COLO668 (cell line): ENCODE data around the gene NTN4.
"Not testable (repeated sequence)": the region's sequence is repeated elsewhere in the genome, so short reads cannot be mapped to it uniquely, and the experiment has no call there.

Source experiments
- DNase-seq: peaks from one replicate; lab custom pipeline; 2025; ENCODE audit not compliant: unreplicated experiment; lab: John Stamatoyannopoulos, UW

Gene NTN4

DNA sequence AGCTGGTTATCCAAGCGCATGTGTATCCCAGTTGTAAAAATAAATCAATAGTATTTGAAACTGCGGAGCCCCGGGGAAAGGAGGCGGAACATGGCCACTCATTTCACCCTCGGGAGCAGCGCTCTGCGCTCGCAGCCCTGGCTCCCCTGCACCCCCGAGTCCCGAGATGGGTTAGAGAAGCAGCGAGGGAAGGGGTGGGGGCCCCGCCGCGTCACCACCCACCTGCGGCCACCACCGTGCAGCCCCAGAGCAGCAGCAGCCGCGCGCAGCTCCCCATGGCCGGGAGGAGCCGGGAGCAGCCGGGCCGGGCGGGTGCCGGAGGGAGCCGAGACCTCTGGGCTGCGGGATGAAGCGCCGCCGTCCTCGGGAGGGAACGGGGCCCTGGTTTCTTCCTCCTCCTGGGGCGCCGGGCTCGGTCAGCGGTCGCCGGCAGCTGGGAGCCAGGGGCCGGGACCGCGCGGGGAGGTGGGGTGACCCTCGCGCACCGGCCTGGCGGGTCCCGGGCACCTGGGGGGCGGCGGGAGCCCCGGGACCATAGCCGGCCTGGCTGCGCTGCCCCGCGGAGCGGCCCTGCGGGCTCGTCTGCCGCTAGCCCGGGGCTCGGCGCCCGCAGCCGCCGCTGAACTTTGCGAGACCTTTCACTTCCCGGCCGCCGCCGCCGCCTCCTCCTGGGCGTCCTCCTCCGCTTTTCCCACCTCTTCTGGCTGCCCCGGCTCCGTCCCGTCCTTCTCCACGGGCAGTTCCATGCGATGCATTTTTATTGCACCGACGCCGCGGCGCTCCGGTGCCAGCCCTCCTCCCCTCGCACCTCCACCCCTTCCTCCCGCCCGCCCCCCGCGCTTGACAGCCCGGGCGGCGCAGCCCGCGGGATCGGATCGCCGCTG lies at the start of gene NTN4:
NTN4 (minus strand) TSS at position 732 of the 884 bp plus-strand sequence; CDS start at position 277, 455 bp downstream.
- DNase-seq: peak; percentile 66

- DNase-seq: no peak
These were observed 47.6 kb upstream of the NTN4 start for GRCh38 chr12:95838125-95838524.

- DNase-seq: no peak
These were observed 46.9 kb upstream of the NTN4 start for GRCh38 chr12:95837240-95838038.

GRCh38 chr12:95836630-95837239 lies 46.2 kb upstream of the NTN4 start:
- DNase-seq: no peak

- no peak for DNase-seq
These were observed 45.6 kb upstream of the NTN4 start for GRCh38 chr12:95836185-95836609.

DNA sequence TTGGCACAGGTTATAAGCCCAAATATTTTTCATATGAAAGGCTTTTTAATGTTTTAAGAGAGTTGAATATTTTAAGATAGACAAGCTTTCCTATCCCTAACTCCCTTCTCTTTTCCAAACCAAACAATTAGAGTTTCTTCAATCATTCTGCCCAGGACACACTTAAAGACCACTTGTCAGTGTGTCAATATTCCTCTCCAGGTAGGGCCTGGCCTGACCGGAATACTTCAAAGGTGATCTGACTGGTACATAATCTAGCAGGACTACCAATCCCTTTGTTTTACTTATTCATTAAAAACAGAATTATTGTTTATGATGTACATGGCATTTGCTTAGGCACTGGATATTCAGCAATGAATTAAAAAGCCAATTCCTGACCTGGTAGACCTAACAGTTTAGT lies 44.0 kb upstream of the NTN4 start:
- DNase-seq: no peak

DNA sequence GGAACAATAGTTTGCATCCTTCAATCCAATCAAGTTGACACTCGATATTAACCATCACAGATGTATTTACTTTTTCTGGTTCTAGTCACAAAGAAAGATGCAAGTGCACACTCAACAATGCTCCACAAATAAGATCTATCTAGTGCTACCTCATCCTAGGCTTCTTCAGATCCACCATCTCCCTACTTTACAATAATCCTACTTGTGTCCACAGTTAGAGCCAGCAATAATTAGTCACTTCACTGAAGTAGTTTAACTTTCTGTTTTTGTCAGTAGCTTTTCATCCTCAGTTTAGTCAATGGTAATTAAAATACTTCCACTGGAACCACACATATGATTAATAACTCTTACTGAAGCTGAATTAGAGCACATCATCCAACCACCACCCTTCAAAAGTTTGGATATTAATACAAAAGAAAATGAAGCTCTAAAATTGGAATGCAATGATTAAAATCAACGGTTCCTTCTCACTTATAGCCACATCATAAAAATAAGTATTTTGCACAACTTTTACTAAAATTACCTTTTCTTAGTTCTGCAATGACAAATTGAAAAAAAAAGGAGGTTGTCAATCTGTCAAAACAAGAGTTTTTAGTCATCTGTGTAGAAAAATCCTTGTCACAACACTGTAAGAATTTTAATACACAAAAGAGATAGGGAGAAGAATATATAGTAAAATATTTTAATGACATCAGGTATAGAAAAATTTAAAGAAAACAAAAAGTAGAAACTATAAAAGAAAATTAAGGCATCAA lies 39.9 kb upstream of the NTN4 start:
- no peak for DNase-seq

DNA sequence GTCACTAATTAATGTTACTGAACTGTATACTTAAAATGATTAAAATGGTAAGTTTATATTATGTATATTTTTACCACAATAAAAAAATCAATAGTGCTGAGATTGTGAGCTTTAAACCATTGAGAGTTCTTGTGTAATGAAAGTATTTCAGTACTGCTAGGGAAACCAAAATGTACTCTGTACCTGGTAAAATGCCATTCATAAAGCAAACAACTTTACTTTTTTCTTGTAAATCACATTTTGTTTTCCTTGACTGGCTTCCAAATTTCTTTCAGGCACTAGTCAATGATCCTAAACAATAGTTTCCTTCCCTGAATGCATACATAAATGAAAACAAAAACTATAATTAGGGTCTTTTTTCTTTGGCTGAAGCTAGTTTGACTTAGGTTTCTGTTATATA lies 38.8 kb upstream of the NTN4 start:
- DNase-seq: no peak

DNA sequence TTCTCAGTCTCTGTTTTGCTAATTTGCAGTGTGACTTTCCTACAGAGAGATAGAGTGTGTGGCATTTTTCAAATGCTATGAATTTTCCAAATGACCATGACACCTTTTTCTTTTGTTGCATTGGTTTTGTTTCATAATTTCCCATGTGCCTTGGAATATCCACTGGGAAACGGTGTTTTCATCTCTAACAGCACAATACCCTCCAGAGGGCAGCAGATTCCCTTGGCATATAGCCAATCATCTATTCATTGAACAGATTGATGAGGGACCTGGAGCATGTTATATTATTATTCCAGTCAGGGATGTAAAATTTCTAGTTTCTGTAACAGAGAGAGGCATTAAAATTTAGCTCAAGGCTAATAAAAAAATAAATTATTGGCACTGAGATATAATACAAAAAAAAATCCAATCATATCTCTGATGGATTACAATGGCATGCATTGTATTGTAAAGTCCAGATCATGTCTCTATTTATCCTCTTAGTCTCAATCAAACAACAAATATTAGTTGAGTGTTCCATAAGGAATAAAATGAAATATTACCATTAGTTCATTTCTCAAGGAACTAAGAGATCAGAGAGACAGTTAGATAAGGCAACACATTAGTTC lies 29.6 kb upstream of the NTN4 start:
- peak; percentile 50 for DNase-seq

- DNase-seq: no peak
These were observed 25.2 kb upstream of the NTN4 start for GRCh38 chr12:95815632-95816212.

GRCh38 chr12:95812155-95812554 lies 21.6 kb upstream of the NTN4 start:
- DNase-seq: not testable (repeated sequence)

GRCh38 chr12:95810411-95810810 lies 19.8 kb upstream of the NTN4 start:
- DNase-seq: no peak

DNA sequence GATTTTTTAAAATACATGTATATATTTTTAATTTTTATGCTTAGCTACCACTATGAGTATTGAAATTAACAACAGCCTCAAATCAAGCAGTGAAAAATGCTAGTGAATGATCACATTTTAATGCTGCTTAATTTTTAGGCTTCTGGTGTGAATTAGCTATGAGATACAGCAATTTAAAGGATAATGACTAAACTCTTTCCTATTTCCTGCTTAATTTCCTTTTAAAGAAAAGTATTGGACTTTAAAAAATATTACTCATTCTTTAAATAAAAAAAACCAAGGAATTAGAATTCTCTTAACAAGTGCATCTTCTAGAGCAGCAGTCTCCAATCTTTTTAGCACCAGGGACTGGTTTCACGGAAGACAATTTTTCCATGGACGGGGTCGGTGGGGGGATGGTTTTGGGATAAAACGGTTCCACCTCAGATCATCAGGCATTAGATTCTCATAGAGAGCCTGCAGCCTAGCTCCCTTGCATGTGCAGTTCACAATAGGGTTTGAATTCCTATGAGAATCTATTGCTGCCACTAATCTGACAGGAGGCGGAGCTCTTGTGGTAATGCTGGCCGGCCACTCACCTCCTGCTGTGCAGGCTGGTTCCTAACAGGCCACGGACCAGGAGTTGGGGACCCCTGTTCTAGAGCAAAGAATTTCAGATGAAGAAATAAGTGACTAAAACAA lies 18.6 kb upstream of the NTN4 start:
- no peak for DNase-seq

- DNase-seq: no peak
These were observed 17.6 kb upstream of the NTN4 start for GRCh38 chr12:95808146-95808545.

- DNase-seq: no peak
These were observed 15.5 kb upstream of the NTN4 start for GRCh38 chr12:95805864-95806671.

DNA sequence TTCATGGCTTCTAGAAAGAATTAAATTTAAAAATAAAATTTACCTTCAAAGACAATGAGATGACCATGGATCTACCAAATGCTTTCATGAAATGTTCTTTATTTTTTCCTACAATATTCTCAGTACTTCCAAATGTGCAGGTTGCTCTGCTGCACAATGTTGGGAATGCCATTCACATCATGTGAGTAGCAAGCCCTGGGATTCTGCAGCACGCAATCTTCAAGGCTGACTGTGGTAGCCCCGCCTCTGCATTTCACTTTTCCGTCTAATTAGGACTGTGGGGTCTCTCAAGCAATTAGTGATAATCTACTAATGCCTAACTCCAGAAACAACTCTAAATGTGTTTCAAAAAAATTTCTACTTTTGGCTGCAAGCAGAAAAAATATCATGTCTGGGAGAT lies 13.7 kb upstream of the NTN4 start:
- no peak for DNase-seq

DNA sequence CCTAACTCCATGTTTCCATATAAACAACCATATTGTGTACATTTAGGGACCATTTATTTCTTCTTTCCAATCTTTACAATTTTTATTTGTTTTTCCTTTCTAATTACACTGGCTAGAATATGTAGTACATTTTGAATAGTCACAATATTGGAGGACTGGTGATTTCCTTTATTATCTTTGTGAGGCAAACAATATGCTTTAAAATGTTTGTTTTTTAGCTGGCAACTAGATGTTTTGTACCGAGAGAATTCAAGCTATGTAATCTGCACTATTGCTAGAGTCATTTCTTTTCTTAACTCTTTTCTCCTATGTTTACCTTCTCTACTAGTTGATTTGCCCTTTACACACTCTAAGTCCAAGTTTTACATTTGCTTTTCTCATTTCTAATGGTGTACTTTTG lies 13.3 kb upstream of the NTN4 start:
- DNase-seq: no peak

DNA sequence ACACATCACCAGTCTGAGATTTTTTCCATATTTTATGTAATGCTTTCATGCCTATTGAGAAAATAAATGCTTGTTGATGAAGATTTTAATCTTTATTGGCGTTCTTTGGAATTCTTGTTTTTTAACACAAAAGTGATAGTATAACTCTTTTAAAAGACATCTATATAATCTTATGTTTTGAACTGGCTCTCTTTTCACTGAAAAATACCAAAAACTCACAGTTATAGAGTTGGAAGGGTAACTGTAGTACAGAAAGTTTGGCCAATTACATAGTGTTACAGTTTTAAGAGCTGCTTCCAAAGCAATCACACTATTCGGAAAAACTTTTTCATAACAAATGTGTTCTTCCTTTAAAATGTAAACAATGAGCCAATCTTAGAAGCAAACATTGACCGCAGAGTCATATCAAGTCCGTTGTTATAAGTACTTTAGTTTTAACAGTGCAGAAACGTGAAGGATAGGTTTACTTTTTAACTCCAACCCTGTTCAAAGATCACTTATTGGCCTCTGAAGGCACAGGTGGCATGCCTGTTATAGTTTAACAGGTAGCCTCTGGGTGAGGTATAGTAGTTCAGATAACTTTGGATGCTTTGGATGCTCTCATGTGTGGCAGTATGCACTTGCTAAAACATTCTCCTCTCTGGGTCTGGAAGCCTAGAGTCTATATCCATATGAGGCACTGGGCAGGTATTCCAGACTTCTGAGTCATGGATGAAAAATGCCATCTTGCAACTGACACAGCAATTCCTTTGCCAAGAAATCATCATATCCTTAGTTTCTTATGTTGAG lies 12.1 kb upstream of the NTN4 start:
- no peak for DNase-seq
